HepG2 (cell line): Measurements from ENCODE around the gene PRXL2A. TPM values are rescaled to one million over a fixed set of nuclear protein-coding genes. Genes with fewer than 3 reads are reported as not detected.

Experiments
- CEBPB ChIP-seq: IDR thresholded peaks from 2 replicates; pipeline ENCODE4 v1.6.1; 2011; ENCODE audit warnings: low read depth, low read length, improper control_type of control experiment, borderline replicate concordance
- ELF4 ChIP-seq: sonication (generic); formaldehyde crosslinking; IDR thresholded peaks from 2 replicates; pipeline ENCODE4 v1.5.0; 2020; ENCODE audit warnings: missing genetic modification reagents, mild to moderate bottlenecking, moderate library complexity, borderline replicate concordance
- GABPA ChIP-seq, 2 experiments: IDR thresholded peaks; 2 replicates each; pipeline ENCODE4 v1.6.1; 2011 to 2016; ENCODE audit warnings: low read depth in 2 of 2, low read length in 1 of 2, missing biosample characterization in 1 of 2, missing genetic modification characterization in 1 of 2
- MIER2 ChIP-seq: IDR thresholded peaks from 2 replicates; pipeline ENCODE4 v1.6.1; 2016; ENCODE audit warnings: missing biosample characterization, missing genetic modification reagents
- NFIB ChIP-seq: sonication (generic); formaldehyde crosslinking; IDR thresholded peaks from 2 replicates; pipeline ENCODE4 v1.9.0; 2021; ENCODE audit warnings: missing genetic modification reagents, mild to moderate bottlenecking, borderline replicate concordance
- RARA ChIP-seq: IDR thresholded peaks from 2 replicates; pipeline ENCODE4 v1.6.1; 2016; ENCODE audit warnings: missing genetic modification reagents, missing compliant biosample characterization
- RERE ChIP-seq: IDR thresholded peaks from 2 replicates; pipeline ENCODE4 v1.6.1; 2016; ENCODE audit warnings: low read depth, missing genetic modification reagents, missing compliant biosample characterization
- RFXAP ChIP-seq: sonication (generic); formaldehyde crosslinking; IDR thresholded peaks from 2 replicates; pipeline ENCODE4 v1.4.0; 2020; ENCODE audit warnings: missing genetic modification reagents, borderline replicate concordance
- TEF ChIP-seq: sonication (generic); formaldehyde crosslinking; IDR thresholded peaks from 2 replicates; pipeline ENCODE4 v1.5.0; 2020; ENCODE audit warnings: missing genetic modification reagents
- ZBTB7B ChIP-seq: sonication (generic); formaldehyde crosslinking; IDR thresholded peaks from 2 replicates; pipeline ENCODE4 v1.4.0; 2020; ENCODE audit warnings: missing genetic modification reagents
- ZFX ChIP-seq: sonication (generic); formaldehyde crosslinking; IDR thresholded peaks from 2 replicates; pipeline ENCODE4 v1.4.0; 2020; ENCODE audit warnings: mild to moderate bottlenecking, low read depth, missing genetic modification reagents, moderate library complexity
- ZNF121 ChIP-seq: sonication (generic); formaldehyde crosslinking; IDR thresholded peaks from 2 replicates; pipeline ENCODE4 v1.5.0; 2020; ENCODE audit warnings: mild to moderate bottlenecking, missing genetic modification reagents
- polyA plus RNA-seq, 8 experiments: library from polyadenylated mRNA; depleted of rRNA in 3 of 8; stranded (reverse) in 7 of 8; unstranded in 1 of 8; fragments of >200 nt; fragmentation: Illumina TruSeq in 4 of 8; extraction: Trizol in 4 of 8; gene quantifications; 2 replicates each; pipeline versions ENCODE4 v1.2.1 to v1.2.3, GENCODE V29; 2011 to 2016; ENCODE audit warnings: low read depth in 4 of 8, missing spikeins in 1 of 8, mixed read lengths in 1 of 8; ENCODE audit not compliant: insufficient read depth in 1 of 8
- total RNA-seq, 5 experiments: library from RNA; depleted of rRNA; stranded (reverse); fragments of >200 nt; fragmentation: Illumina TruSeq; extraction: Trizol; gene quantifications; 2 replicates each; pipeline ENCODE4 v1.2.3, GENCODE V29; 2016; ENCODE audit warnings: low read depth in 1 of 5
- TF ChIP-seq, protein P1 (sequence below): sonication (generic); formaldehyde crosslinking; IDR thresholded peaks from 2 replicates; pipeline ENCODE4 v1.8.0; 2022; ENCODE audit warnings: missing genetic modification reagents, mild to moderate bottlenecking, borderline replicate concordance
- TF ChIP-seq, protein P2 (sequence below): sonication (generic); formaldehyde crosslinking; IDR thresholded peaks from 2 replicates; pipeline ENCODE4 v1.8.0; 2022; ENCODE audit warnings: mild to moderate bottlenecking, missing genetic modification reagents
- TF ChIP-seq, protein P3 (sequence below): sonication (generic); formaldehyde crosslinking; IDR thresholded peaks from 2 replicates; pipeline ENCODE4 v1.5.1; 2020; ENCODE audit warnings: missing genetic modification reagents, mild to moderate bottlenecking, borderline replicate concordance

Gene PRXL2A
- total and polyA plus RNA-seq, 2 of the 13 experiments (the other 11 are each of a cell fraction or from before 2014, with no cell fraction given): 43.9 to 79.9 TPM

- TF ChIP-seq GABPA (IDR thresholded peaks at IDR 0.05; ENCODE audit: low read depth, low read length) (no peak), GABPA (CRISPR knock-in tag; IDR thresholded peaks at IDR 0.05; ENCODE audit: low read depth) (peak; percentile 35; the same call in 1 of the 2 replicates), TEF (CRISPR knock-in tag) (no peak), RERE (CRISPR knock-in tag) (no peak), CEBPB (no peak), NFIB (no peak), RARA (CRISPR knock-in tag) (no peak), ZFX (CRISPR knock-in tag) (no peak), MIER2 (CRISPR knock-in tag) (0 out of 2 replicates have a peak, but pooled peaks have one; percentile 22), RFXAP (0 out of 2 replicates have a peak, but pooled peaks have one; percentile 15), ZNF121 (CRISPR knock-in tag) (peak; percentile 83), ZBTB7B (CRISPR knock-in tag) (no peak), ELF4 (0 out of 2 replicates have a peak, but pooled peaks have one; percentile 13)
- TF ChIP-seq, protein P1, sequence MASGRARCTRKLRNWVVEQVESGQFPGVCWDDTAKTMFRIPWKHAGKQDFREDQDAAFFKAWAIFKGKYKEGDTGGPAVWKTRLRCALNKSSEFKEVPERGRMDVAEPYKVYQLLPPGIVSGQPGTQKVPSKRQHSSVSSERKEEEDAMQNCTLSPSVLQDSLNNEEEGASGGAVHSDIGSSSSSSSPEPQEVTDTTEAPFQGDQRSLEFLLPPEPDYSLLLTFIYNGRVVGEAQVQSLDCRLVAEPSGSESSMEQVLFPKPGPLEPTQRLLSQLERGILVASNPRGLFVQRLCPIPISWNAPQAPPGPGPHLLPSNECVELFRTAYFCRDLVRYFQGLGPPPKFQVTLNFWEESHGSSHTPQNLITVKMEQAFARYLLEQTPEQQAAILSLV (CRISPR knock-in tag): no peak
- TF ChIP-seq, protein P2, sequence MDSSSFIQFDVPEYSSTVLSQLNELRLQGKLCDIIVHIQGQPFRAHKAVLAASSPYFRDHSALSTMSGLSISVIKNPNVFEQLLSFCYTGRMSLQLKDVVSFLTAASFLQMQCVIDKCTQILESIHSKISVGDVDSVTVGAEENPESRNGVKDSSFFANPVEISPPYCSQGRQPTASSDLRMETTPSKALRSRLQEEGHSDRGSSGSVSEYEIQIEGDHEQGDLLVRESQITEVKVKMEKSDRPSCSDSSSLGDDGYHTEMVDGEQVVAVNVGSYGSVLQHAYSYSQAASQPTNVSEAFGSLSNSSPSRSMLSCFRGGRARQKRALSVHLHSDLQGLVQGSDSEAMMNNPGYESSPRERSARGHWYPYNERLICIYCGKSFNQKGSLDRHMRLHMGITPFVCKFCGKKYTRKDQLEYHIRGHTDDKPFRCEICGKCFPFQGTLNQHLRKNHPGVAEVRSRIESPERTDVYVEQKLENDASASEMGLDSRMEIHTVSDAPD (CRISPR knock-in tag): no peak
- TF ChIP-seq, protein P3, sequence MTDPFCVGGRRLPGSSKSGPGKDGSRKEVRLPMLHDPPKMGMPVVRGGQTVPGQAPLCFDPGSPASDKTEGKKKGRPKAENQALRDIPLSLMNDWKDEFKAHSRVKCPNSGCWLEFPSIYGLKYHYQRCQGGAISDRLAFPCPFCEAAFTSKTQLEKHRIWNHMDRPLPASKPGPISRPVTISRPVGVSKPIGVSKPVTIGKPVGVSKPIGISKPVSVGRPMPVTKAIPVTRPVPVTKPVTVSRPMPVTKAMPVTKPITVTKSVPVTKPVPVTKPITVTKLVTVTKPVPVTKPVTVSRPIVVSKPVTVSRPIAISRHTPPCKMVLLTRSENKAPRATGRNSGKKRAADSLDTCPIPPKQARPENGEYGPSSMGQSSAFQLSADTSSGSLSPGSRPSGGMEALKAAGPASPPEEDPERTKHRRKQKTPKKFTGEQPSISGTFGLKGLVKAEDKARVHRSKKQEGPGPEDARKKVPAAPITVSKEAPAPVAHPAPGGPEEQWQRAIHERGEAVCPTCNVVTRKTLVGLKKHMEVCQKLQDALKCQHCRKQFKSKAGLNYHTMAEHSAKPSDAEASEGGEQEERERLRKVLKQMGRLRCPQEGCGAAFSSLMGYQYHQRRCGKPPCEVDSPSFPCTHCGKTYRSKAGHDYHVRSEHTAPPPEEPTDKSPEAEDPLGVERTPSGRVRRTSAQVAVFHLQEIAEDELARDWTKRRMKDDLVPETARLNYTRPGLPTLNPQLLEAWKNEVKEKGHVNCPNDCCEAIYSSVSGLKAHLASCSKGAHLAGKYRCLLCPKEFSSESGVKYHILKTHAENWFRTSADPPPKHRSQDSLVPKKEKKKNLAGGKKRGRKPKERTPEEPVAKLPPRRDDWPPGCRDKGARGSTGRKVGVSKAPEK (CRISPR knock-in tag): no peak
Measured at GRCh38 chr10:80407812-80408241, 524 bp upstream of the PRXL2A start (continued).
